ENCODE data around the gene B4GALNT3.
"Not testable (repeated sequence)": the region's sequence is repeated elsewhere in the genome, so short reads cannot be mapped to it uniquely, and the experiment has no call there.

The B4GALNT3 gene

GRCh38 chr12:459430-460258 is at the start of gene B4GALNT3:
B4GALNT3 (plus strand) TSS chr12:459939; CDS start chr12:460377, 438 bp downstream.
- DNase-seq = peak; percentile 60

GRCh38 chr12:414859-415258 is 44.9 kb upstream of the B4GALNT3 start:
- DNase-seq = no peak

DNA sequence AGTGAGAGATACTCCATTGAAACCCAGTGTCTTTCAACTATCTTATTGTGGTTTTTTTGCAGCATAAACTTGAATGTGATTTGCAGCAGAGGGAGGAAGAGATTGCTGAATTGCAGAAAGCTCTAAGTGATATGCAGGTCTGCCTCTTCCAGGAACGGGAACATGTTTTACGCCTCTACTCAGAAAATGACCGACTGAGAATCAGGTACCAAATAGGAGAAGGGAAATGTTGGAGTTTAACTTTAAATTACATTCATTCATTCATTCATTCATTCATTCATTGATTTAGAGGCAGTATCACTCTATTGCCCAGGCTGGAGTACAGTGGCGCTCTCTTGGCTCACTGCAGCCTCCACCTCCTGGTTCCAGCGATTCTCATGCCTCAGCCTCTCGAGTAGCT is 41.3 kb upstream of the B4GALNT3 start:
- no peak for DNase-seq

GRCh38 chr12:422526-422925 is 37.2 kb upstream of the B4GALNT3 start:
- DNase-seq = no peak

- DNase-seq = not testable (repeated sequence)
Observed at GRCh38 chr12:435737-436136, 24.0 kb upstream of the B4GALNT3 start.

DNA sequence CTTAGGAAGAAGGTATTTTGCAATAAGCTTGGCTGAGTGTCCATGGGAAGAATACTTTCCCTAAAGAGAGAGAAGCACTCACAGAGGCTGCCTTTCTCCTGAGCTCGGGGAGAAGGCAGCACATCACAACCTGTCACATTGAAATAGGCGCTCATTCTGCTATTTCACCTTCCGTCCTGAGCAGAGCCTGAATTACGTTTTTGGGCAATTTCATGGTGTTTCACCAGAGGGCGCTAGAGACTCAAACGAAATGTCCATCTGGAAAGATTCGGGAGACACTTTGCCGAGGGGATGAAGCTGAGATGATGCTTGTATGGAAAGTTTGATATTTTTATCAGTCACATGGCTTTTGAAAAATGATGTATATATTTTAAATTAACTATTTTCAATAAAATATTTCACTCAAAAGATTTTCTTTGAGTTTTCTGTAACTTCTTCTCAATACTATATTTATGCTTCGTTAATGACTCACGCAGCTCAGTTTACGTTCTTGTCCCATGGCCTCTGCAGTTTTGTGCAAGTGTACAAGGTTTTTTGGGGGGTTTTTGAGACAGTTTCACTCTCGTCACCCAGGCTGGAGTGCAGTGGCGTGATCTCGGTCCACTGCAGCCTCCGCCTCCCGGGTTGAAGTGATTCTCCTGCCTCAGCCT is 17.4 kb upstream of the B4GALNT3 start:
- peak; percentile 60 for DNase-seq

- DNase-seq = no peak
Observed at GRCh38 chr12:447141-447540, 12.6 kb upstream of the B4GALNT3 start.

- no peak for DNase-seq
Observed at GRCh38 chr12:449203-449602, 10.5 kb upstream of the B4GALNT3 start.

DNA sequence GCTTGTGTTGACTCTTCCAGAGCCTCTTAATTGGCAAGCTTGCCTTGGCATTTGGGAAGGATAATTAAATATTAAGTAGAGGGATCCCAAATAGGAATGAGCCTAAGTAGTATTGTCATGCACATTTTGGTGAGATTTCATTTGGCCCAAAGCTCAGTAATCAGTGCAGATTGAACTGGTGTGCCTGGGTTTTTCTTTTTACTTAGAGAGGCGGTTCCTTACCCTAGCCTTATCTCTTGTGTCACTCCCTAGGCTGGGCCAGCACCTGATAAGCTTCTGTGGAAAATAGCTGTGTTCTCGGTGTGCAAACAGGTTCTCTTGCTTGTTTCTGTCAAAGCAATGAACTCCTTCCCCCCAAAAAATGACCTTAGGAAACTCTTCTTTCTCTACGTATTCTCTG is 9.3 kb upstream of the B4GALNT3 start:
- DNase-seq = no peak

GRCh38 chr12:452667-453210 is 7.0 kb upstream of the B4GALNT3 start:
- peak; percentile 63 for DNase-seq

GRCh38 chr12:454833-455232 is 4.9 kb upstream of the B4GALNT3 start:
- peak; percentile 24 for DNase-seq

- no peak for DNase-seq
Observed at GRCh38 chr12:455821-456220, 3.9 kb upstream of the B4GALNT3 start.

GRCh38 chr12:457676-458075 is 2.1 kb upstream of the B4GALNT3 start:
- no peak for DNase-seq

- DNase-seq = no peak
Observed at GRCh38 chr12:459050-459429, 699 bp upstream of the B4GALNT3 start.

- peak; percentile 46 for DNase-seq
Observed at GRCh38 chr12:460261-461230, 807 bp downstream of the B4GALNT3 start.

DNA sequence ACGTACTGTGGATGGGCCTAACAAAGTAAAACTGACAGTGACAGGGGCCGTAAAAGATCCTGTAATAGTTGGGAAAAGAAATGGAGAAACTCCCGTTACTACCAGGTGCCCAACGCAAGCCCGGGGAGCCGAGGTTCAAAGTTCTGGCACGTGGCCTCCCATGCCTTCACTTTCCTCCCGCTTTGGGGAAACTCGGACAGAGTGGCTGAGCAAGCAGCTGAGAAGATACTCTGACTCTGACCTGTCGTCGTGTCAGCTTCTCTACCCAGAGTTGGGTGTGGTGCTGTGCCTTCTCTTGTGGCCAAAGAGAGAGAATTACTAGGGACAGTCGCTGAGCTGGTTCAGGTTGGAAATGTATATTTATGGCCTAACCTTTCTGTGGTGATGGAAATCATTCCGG is 1.7 kb downstream of the B4GALNT3 start:
- DNase-seq = no peak

DNA sequence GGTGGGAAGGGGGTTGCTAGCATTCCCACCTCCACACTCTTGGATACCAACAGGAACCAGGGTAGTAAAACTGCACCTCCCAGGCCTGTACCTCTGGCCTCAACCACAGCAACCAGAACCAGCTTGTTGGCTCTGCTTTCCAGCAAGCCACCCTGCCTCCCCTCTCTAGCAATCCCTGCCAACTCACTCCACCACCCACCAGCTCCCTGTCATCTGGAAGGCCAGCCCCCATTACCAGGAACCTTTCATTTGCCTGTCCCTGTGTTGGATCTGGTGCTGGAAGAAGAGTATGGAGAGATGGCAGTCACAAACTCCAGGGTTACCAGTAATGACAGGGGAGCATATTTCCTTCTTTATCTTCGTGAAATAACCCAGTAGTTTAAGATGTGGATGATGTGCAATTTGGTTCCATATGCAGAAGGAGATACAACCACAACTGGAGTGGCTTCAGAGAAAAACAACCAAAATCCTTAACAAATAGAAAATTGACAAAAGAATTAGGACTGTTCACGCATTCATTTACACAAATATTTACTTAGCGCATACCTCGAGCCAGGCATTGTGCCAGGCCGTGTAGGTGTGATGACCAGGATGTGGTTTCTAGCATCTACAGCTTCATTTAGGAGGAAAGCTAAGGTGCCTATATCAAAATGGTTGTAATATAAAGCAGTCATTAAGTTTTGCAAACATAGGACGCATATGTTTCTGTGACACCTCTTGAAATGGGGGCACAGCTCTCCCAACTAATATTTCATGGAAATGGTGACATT is 3.4 kb downstream of the B4GALNT3 start:
- no peak for DNase-seq

DNA sequence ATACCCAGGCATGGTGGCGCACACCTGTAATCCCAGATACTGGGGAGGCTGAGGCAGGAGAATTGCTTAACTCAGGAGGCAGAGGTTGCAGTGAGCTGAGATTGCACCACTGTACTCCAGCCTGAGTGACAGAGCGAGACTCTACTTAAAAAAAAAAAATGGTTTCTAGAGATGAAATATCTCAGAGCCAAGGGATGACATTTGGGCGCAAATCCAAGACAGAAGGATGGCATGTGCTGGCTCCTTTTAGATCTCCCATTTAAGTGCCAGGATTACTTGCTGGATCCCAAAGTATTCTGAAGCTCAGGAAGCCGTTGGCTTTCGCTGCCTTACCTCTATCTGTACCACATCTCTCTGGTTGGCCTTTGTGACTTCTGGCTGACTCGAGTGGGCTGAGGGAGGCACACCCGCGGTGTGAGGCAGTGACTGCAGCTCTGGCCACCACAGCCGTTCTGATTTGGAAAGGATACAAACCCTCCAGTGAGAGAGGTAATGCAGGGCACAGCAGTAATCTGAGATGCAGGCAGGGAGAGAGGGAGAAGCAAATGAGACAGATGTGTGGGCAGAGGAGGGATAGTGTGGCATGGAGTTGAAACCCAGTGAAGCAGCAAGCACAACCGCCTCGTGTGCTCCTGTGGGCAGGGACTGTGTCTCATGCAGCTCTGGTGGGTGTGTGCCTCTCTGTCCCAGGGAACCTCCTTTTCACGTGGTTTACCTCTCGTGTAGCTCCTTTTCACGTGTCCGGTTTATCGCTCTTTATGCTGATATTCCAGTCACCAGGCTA is 4.9 kb downstream of the B4GALNT3 start:
- DNase-seq = no peak

GRCh38 chr12:466039-466438 is 6.3 kb downstream of the B4GALNT3 start:
- DNase-seq = no peak

DNA sequence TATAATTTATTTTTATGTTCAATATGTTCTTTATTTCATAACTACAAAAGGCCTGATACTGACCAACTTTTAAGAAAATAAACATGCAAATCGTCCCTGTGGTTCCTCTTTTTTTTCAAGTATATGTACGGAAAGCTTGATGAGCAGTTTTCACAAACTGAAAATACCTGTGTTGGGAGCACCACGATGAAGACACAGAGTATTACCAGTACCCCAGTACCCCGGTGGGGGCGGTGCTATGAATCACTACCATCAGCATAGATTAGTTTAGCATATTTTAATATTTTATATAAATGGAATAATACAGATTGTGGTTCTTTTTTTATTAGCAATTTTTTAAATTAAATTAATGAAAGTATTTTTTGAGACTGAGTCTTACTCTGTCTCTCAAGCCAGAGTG is 7.0 kb downstream of the B4GALNT3 start:
- no peak for DNase-seq

DNA sequence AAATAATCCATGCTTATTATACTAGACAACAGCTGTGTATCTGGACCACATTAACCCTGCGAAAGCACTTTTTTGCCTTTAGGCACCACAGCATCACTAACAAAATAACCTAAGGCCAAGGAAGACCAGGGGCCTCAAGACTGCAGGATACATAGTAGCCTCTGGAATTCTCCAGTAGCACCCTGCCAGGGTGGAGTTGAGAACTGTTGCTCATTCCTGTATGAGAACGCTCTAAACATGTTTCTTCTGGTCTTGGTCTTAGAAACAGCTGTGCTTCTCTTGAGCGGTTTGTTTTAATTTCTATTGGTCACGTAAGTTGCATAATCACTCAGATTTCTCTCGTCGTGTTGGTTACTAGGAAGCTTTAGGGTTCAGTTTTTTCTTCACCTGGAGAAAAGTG is 7.9 kb downstream of the B4GALNT3 start:
- DNase-seq = no peak

Measured in CD4-positive, alpha-beta T cell treated with Interleukin-10 for 1 hour (primary cell).